ENCODE measurements around the gene AGPAT1.

DNA sequence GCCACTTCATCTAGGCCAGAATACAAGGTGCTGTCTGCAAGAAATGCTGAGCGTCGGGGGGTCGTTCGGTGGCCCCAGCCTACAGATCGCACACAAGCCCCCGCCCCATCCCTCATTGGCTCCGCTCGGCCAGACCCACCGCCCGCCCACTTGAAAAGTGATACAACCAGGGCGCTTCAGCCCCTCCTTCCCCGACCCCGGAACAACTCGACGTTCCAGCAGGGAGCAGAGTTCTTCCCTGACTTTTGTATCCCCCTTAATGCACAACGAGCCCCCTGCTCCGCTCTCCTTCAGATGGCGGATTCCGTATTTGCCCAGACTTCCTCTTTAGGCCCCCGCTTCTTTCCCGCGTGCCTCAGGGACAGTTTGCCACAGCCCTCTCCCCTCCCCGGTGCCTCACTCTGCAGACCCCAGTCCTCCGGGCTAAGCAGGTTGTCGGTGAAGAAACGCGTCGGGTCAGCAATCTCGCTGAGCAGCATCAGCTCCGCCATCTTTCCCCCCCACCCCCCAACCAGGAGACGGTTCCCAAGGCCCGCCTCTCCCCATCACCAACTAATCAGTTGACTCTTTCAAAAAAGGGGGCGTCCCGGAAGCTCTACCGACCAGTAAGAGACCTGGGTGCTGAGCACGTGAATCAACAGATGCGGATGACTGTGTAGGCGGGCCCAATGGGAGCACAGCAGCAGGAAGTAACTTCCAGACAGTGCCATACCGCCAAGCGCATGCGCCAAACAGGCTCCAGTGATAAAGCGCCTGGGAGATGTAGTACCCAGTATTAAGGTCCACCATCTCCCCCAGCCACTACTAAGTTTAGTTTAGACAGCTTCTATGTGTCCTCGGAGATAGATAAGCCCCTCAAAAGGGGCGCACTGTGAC lies 47.9 kb downstream of the AGPAT1 start, which contains the start of gene ATF6B:
- TF ChIP-seq POLR2AphosphoS5 (IDR thresholded peaks at IDR 0.05) = peak; percentile 51 to 62
- no peak for TF ChIP-seq CTCF (IDR thresholded peaks at IDR 0.05)

All from upper lobe of left lung (tissue), 4 donors.